Hindlimb muscle (tissue), 1 donor: ENCODE data around the gene CDHR3. TPM values are rescaled to one million over a fixed set of nuclear protein-coding genes. Genes with fewer than 3 reads are reported as not detected.
"Not testable (repeated sequence)": the region's sequence is repeated elsewhere in the genome, so short reads cannot be mapped to it uniquely, and the experiment has no call there.

ENCODE experiments used
- DNase-seq: peaks from one replicate; pipeline ENCODE4 v3.0.0-alpha.2; 2013
- polyA plus RNA-seq: library from polyadenylated mRNA; unstranded; fragments of 120-200 nt; gene quantifications from one replicate; pipeline ENCODE4 v1.2.1, GENCODE V29; 2013; ENCODE audit not compliant: insufficient read length

CDHR3 gene
- polyA plus RNA-seq, 1 donor = 14.9 TPM

GRCh38 chr7:105962353-105962752 is 711 bp upstream of the CDHR3 start:
- no peak for DNase-seq

GRCh38 chr7:105971845-105972244 is 8.8 kb downstream of the CDHR3 start:
- DNase-seq = no peak

GRCh38 chr7:105972276-105972675 is 9.2 kb downstream of the CDHR3 start:
- DNase-seq = no peak

- DNase-seq = no peak
Observed at GRCh38 chr7:105974471-105974870, 11.4 kb downstream of the CDHR3 start.

GRCh38 chr7:105975770-105976417 is 12.8 kb downstream of the CDHR3 start:
- DNase-seq = no peak

- DNase-seq = no peak
Observed at GRCh38 chr7:105976868-105977267, 13.8 kb downstream of the CDHR3 start.

GRCh38 chr7:105978035-105978434 is 15.0 kb downstream of the CDHR3 start:
- DNase-seq = no peak

- DNase-seq = no peak
Observed at GRCh38 chr7:105978974-105979373, 15.9 kb downstream of the CDHR3 start.

- DNase-seq = no peak
Observed at GRCh38 chr7:105979405-105979804, 16.3 kb downstream of the CDHR3 start.

- no peak for DNase-seq
Observed at GRCh38 chr7:105980645-105981396, 17.8 kb downstream of the CDHR3 start.

GRCh38 chr7:105982388-105982787 is 19.3 kb downstream of the CDHR3 start:
- no peak for DNase-seq

- DNase-seq = not testable (repeated sequence)
Observed at GRCh38 chr7:105984808-105985207, 21.7 kb downstream of the CDHR3 start.

GRCh38 chr7:105985229-105985628 is 22.2 kb downstream of the CDHR3 start:
- no peak for DNase-seq

GRCh38 chr7:105985672-105986215 is 22.7 kb downstream of the CDHR3 start:
- DNase-seq = no peak

GRCh38 chr7:105987046-105987445 is 24.0 kb downstream of the CDHR3 start:
- no peak for DNase-seq

GRCh38 chr7:105988276-105988675 is 25.2 kb downstream of the CDHR3 start:
- no peak for DNase-seq

- DNase-seq = no peak
Observed at GRCh38 chr7:105989191-105989590, 26.1 kb downstream of the CDHR3 start.

GRCh38 chr7:105989686-105990085 is 26.6 kb downstream of the CDHR3 start:
- no peak for DNase-seq

GRCh38 chr7:105990141-105990540 is 27.1 kb downstream of the CDHR3 start:
- no peak for DNase-seq

- DNase-seq = peak; percentile 76
Observed at GRCh38 chr7:105990727-105991453, 27.8 kb downstream of the CDHR3 start.

GRCh38 chr7:105992905-105993304 is 29.8 kb downstream of the CDHR3 start:
- no peak for DNase-seq

- no peak for DNase-seq
Observed at GRCh38 chr7:105996860-105997737, 34.0 kb downstream of the CDHR3 start.
